GM21786 (cell line): Measurements from ENCODE around the gene FAM20A.
"Not testable (repeated sequence)": the region's sequence is repeated elsewhere in the genome, so short reads cannot be mapped to it uniquely, and the experiment has no call there.

Source experiments
- ATAC-seq: cut with Tn5 transposase; IDR thresholded peaks from one replicate; pipeline ENCODE4 v1.9.1; 2021; ENCODE audit not compliant: unreplicated experiment

Gene FAM20A

GRCh38 chr17:68505951-68506350 lies 95.2 kb downstream of the FAM20A start:
- ATAC-seq, result no peak

- ATAC-seq, result no peak
Observed at GRCh38 chr17:68501074-68501473, 100.1 kb downstream of the FAM20A start.

GRCh38 chr17:68499587-68499986 lies 101.6 kb downstream of the FAM20A start:
- no peak for ATAC-seq

- peak; percentile 15 for ATAC-seq
Observed at GRCh38 chr17:68498479-68499326, 102.5 kb downstream of the FAM20A start.

GRCh38 chr17:68497885-68498319 lies 103.3 kb downstream of the FAM20A start:
- peak; percentile 98 for ATAC-seq

- ATAC-seq, result no peak
Observed at GRCh38 chr17:68495081-68495480, 106.1 kb downstream of the FAM20A start.

- ATAC-seq, result not testable (repeated sequence)
Observed at GRCh38 chr17:68492394-68493054, 108.6 kb downstream of the FAM20A start.

- ATAC-seq, result no peak
Observed at GRCh38 chr17:68491381-68492231, 109.6 kb downstream of the FAM20A start.

- no peak for ATAC-seq
Observed at GRCh38 chr17:68489919-68490318, 111.2 kb downstream of the FAM20A start.
